Measurements from ENCODE around the gene NPFF.
"Not testable (repeated sequence)": the region's sequence is repeated elsewhere in the genome, so short reads cannot be mapped to it uniquely, and the experiment has no call there.

The NPFF gene

DNA sequence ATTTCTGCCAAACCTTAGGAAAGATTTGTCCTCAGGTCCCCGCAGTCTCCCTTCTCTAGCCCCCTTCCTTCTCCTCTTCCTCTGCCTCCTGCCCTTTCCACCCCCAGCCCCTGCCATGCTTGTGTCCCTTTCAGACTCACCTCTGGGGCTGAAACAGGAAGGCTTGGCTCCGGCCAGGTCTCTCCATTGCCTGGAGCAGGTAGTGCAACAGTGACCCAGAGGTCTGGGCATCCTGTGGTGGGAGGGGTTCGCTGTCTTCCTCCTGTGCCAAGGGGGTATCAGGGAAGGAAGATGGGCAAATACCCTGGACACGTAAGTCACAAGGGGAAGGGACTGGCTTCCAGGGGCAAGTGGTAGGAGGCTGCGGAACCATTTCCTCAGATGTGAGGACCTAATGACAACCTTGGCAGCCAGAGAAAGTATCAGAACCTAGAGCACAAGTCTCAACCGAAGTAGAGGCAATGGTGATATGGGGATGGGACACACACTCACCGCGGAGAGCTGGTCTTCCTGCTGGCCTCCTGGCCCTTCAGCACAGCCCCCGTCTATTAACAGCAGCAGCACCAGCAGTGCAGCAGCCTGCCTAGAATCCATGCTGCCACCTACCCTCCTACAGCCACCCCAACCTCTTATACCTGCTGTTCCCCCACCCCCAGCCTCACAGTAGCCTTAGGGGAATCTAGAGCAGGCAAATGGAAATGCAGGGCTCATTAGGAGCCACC is at the start of gene NPFF:
Gene NPFF, minus strand, starts transcription at position 604 of the 722 bp plus-strand sequence. Its CDS starts 10 bp downstream, at position 594.
- H3K4me3 ChIP-seq (replicated peaks in 1 of 2; ENCODE audit: low read depth in 2 of 2, low read length in 2 of 2), result no peak within 1 kb of the TSS
- TF ChIP-seq, protein P1, sequence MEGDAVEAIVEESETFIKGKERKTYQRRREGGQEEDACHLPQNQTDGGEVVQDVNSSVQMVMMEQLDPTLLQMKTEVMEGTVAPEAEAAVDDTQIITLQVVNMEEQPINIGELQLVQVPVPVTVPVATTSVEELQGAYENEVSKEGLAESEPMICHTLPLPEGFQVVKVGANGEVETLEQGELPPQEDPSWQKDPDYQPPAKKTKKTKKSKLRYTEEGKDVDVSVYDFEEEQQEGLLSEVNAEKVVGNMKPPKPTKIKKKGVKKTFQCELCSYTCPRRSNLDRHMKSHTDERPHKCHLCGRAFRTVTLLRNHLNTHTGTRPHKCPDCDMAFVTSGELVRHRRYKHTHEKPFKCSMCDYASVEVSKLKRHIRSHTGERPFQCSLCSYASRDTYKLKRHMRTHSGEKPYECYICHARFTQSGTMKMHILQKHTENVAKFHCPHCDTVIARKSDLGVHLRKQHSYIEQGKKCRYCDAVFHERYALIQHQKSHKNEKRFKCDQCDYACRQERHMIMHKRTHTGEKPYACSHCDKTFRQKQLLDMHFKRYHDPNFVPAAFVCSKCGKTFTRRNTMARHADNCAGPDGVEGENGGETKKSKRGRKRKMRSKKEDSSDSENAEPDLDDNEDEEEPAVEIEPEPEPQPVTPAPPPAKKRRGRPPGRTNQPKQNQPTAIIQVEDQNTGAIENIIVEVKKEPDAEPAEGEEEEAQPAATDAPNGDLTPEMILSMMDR (IDR thresholded peaks at IDR 0.05; ENCODE audit: low read depth, low read length), result no peak
- DNase-seq (ENCODE audit: low read depth in 2 of 2), result no peak

GRCh38 chr12:53552361-53553327 is 45.4 kb upstream of the NPFF start:
- no peak for DNase-seq (ENCODE audit: low read depth in 2 of 2)
- no peak overlapping the region for H3K4me3 ChIP-seq (replicated peaks in 1 of 2; ENCODE audit: low read depth in 2 of 2, low read length in 2 of 2)
- TF ChIP-seq, protein P1 (IDR thresholded peaks at IDR 0.05; ENCODE audit: low read depth, low read length), result no peak

GRCh38 chr12:53551889-53552291 is 44.6 kb upstream of the NPFF start:
- peak in 1 of 2 donors; percentile 34 for DNase-seq (ENCODE audit: low read depth in 2 of 2)
- TF ChIP-seq, protein P1 (IDR thresholded peaks at IDR 0.05; ENCODE audit: low read depth, low read length), result no peak
- no peak overlapping the region for H3K4me3 ChIP-seq (replicated peaks in 1 of 2; ENCODE audit: low read depth in 2 of 2, low read length in 2 of 2)

GRCh38 chr12:53550595-53550994 is 43.3 kb upstream of the NPFF start:
- TF ChIP-seq, protein P1 (IDR thresholded peaks at IDR 0.05; ENCODE audit: low read depth, low read length), result no peak
- no peak overlapping the region for H3K4me3 ChIP-seq (replicated peaks in 1 of 2; ENCODE audit: low read depth in 2 of 2, low read length in 2 of 2)
- peak; percentile 49 to 64 for DNase-seq (ENCODE audit: low read depth in 2 of 2)

GRCh38 chr12:53550131-53550530 is 42.8 kb upstream of the NPFF start:
- not testable (repeated sequence) for H3K4me3 ChIP-seq (replicated peaks in 1 of 2; ENCODE audit: low read depth in 2 of 2, low read length in 2 of 2); DNase-seq (ENCODE audit: low read depth in 2 of 2)

- not testable (repeated sequence) for DNase-seq (ENCODE audit: low read depth in 2 of 2); H3K4me3 ChIP-seq (replicated peaks in 1 of 2; ENCODE audit: low read depth in 2 of 2, low read length in 2 of 2)
Measured at GRCh38 chr12:53548354-53548753, 41.1 kb upstream of the NPFF start.

DNA sequence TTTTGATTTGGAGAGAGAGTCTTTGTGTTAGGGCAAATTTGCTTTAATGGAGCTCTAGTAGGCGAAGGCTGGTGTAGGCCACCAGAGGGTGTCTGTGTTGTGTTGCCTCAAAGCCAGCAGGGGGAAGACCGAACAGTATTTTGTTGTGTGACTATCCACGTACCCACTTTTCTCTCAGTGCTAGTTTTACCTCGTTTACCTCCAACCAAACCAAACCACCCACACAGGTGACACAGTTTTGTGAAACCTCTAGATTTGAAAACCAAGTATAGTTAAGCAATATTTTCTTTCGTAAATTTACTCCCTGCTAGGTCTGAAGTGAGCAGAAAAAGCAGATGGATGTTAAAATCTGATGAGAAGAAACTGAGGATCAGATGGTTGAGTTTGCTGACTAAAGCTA is 36.3 kb upstream of the NPFF start:
- no peak overlapping the region for H3K4me3 ChIP-seq (replicated peaks in 1 of 2; ENCODE audit: low read depth in 2 of 2, low read length in 2 of 2)
- DNase-seq (ENCODE audit: low read depth in 2 of 2), result peak; percentile 85 to 86
- TF ChIP-seq, protein P1 (IDR thresholded peaks at IDR 0.05; ENCODE audit: low read depth, low read length), result peak; percentile 96
